GM18526 (cell line): ENCODE results near the gene F11R.

Source experiments
- POLR2A ChIP-seq: IDR thresholded peaks from 3 replicates; pipeline ENCODE4 v1.6.1; 2011; ENCODE audit not compliant: insufficient read length; ENCODE audit errors: extremely low read depth

The F11R gene

DNA sequence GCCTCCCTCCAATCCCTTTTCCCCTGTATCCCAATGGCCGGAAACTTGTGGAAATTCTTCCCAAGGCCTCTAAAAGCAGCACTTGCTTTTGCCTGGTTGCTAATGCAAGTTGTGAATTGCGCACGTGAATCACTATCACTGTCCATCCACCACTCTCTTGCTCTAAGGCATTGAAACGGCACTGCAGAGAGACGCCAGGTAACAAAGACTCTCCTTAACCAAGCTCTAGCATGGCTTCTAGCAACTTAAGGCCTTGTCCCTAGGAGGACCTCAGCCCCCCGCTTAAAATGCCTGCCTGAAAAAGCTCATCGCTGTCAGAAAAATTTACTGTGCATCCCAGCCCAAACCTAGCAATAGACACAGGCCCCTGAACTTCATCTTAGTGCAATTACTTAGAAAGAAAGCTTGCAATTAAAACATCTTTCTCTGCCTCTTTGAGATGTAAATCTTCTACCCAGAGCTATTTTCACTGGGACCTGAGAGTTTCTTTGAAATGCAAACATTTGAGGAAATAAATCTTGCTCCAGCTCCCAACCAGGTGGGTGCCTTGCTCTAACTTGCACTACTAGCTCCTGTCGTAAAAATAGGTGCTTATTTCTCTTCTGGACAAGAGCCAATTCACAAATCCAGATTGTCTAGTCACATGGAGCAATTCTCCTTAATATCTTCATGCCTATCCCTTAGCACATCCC, 33.4 kb downstream of the F11R start:
- no peak for TF ChIP-seq POLR2A

DNA sequence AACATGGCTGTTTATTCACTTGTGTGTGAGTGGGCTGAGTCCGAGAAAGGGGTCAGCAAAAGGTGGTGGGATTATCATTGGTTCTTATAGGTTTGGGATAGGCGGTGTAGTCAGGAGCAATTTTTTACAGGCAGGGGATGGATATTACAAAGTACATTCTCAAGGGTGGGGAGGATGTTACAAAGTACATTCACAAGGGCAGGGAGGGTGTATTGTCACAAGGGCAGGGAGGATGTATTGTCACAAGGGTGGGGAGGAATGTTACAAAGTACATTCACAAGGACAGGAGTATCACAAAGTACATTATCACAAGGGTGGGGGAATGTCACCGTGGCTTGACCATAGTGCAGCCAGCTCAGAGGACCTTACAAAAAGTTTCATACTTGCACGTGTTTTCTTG, 35.2 kb downstream of the F11R start:
- TF ChIP-seq POLR2A = no peak

DNA sequence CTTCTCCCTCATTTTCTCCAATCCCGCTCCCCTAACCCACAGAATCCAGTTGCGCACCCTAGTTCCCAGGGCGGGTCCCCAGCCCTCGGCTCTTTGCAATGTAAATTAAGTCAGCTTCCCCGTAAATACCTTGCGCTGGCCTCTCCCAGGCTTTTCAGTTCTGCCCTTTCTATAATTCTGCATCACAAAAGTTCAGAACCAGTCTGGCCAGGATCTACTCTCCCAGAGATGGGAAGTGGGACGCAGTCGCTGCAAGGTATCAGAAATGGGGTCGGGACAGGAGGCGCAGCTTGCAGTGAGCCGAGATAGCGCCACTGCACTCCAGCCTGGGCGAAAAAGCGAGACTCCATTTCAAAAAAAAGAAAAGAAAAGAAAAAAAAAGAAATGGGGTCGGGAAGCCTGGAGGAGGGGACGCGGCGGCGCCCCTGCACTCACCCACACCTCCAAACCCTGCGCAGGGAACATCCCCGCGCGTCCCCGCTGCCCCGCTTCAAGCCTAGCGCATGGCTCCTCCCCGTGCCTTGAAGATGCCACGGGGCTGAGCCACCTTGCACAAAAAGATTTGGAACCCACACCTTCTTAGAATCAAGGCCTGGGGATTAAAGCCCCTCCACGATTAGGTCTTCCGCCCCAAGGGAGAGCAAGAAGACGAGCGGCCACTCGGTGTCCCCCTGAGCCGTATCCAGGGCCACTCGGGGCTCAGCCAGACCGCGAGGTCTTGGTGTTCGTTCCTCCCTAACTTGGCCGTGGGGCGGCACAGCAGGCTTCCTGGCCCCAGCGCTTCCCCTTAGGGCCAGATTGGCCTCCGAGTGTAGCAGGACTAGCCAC, 39.2 kb downstream of the F11R start:
- TF ChIP-seq POLR2A = no peak

DNA sequence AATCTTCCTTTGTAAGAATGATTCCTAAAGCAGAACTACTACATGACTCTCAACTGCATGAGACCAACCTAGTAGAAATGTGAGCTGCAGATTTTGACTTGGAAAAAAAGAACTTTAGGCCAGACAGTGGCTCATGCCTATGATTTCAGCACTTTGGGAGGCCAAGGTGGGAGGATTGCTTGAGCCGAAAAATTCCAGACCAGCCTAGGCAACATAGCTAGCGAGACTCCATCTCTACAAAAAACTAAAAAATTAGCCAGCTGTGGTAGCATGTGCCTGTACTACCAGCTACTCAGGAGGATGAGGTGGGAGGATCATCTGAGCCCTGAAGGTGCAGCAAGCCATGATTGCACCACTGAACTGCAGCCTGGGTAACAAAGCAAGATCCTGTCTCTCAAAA, 41.7 kb downstream of the F11R start:
- TF ChIP-seq POLR2A = no peak

DNA sequence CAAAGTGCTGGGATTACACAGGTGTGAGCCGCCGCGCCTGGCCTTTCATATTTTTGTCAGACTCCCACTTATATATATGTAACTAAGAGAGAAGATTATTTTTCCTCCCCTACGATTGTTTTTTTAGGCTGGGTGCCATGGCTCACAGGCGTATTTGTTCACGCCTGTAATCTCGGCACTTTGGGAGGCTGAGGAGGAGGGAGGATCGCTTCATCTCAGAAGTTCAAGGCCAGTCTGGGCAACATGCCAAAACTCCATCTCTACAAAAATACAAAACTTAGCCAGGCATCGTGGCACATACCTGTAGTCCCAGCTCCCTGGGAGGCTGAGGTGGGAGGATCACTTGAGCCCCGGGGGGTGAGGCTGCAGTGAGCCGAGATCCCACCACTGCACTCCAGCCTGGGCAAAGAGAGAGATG, 42.4 kb downstream of the F11R start:
- no peak for TF ChIP-seq POLR2A

DNA sequence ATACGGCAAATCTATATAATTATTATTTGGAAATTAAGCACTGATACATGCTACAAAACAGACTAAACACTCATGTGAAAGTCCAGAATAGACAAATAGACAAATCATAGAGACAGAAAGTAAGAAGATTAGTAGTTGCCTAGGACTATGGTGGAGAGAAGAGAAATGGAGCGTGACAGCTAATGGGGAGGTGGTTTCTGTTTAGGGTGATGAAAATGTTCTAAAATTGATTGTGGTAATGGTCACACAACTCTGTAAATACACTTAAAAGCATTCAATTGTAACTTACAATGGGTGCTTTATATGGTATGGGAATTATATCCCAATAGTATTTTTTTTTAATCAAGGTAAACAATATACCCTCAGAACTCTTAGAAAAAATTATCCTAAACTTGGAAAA, 45.9 kb downstream of the F11R start:
- TF ChIP-seq POLR2A = no peak

DNA sequence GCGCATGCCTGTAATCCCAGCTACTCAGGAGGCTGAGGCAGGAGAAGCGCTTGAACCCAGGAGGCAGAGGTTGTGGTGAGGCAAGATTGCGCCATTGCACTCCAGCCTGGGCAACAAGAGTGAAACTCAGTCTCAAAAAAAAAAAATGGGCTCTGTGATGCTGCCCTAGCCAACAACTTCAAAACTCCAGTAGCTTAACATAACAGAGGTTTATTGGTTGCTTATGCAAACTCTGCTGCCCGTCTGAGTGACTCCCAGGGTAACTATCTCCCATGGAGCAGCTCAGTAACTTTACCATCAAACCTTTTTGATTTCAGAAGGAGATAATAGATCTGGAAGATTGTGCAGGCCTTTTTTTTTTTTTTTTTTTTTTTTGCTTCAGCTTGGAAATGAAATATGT, 47.5 kb downstream of the F11R start:
- TF ChIP-seq POLR2A = no peak

DNA sequence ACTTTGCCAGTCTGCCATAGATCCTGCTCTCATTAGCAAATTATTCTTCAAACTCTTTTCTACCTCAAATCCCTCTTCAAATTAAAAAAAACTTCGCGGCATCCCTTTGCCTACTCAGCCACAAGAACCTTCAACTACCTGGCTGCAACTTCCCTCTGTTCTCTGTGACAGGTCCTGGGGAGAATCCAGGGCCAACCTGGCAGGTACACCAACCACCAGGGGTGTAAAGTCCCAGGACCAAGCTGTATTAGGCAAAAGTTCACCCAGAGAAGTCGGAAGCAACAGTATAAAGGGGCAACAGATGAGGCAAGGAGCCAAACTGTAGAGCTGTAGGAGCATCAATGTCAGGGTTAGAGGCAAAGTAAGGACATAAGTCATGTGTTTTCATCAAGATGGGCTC, 48.0 kb downstream of the F11R start:
- TF ChIP-seq POLR2A = no peak

DNA sequence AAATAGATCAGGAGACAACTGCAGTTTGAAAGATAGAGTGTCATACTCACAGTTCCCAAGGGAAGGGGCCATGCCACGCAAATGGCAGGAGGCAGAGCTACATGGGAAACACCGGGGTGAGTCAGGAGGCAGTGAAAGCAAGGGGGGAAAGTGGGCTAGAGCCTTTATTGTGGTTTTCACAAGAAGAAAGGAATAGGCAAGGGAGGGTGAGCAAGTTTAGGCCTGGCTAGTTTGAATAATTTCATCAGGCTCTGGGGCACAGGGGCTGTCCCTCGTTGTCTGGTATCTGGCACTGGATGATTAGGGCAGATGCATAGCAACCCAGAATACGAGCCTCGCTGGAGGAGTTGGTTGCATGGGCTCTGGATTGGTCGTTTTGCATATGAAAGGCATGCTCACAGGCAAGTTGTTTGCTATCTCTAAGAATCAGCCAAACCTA, 49.3 kb downstream of the F11R start:
- TF ChIP-seq POLR2A = no peak

DNA sequence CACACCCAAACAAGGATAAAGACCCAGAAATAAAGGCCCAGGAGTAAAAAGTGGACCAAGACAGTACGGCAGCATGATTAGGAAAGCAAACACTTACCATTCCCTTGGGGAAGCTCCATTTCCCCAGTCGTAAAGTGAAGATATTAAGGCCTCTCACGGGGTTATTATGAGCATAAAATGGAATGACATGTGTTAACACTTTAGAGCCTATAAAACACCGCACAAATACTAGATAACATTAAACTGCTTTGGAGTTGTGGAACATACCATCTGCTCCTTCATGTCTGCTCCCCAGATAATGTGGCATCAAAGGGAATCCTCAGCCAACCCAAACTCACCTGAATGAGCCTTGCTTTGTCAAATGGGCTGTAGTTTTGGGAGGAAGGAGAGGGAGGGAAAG, 57.4 kb downstream of the F11R start:
- TF ChIP-seq POLR2A = no peak

DNA sequence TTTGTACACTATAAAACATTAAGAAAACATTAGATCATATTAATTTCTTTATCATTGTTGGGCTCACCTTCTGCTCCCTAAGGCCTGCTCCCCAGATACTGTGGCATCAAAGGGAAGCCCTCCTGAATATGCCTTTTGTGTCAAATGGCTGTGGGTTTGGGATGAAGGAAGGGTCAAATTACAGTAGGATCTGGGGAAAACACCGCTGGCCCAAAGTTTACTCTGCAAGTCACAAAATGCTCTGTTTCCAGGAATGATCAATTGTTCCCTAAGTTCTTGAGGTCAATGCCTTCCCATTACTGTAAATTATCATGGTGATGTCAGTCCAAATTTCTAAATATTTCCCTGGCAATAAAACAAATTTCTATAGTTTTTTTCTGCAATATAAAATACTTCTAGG, 59.5 kb downstream of the F11R start:
- no peak for TF ChIP-seq POLR2A

DNA sequence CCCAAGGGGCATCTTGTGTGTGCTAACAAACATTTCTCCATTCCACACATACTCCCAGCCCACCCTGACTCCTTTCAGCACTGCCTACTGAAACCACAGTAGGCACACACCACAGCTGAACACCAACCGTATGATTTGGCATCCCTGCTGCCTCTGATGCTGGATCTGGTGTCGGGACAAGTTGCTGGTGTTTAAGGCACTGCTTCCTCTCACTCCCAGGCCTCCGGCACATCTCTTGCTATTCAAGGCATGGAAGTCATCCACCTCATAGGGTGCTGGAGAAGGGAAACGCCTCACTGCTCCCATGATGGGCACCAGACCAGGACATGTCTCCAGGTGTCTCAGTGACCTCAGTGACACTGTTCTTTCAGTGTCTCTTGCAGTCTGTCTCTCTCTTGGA, 64.0 kb downstream of the F11R start:
- TF ChIP-seq POLR2A = no peak

DNA sequence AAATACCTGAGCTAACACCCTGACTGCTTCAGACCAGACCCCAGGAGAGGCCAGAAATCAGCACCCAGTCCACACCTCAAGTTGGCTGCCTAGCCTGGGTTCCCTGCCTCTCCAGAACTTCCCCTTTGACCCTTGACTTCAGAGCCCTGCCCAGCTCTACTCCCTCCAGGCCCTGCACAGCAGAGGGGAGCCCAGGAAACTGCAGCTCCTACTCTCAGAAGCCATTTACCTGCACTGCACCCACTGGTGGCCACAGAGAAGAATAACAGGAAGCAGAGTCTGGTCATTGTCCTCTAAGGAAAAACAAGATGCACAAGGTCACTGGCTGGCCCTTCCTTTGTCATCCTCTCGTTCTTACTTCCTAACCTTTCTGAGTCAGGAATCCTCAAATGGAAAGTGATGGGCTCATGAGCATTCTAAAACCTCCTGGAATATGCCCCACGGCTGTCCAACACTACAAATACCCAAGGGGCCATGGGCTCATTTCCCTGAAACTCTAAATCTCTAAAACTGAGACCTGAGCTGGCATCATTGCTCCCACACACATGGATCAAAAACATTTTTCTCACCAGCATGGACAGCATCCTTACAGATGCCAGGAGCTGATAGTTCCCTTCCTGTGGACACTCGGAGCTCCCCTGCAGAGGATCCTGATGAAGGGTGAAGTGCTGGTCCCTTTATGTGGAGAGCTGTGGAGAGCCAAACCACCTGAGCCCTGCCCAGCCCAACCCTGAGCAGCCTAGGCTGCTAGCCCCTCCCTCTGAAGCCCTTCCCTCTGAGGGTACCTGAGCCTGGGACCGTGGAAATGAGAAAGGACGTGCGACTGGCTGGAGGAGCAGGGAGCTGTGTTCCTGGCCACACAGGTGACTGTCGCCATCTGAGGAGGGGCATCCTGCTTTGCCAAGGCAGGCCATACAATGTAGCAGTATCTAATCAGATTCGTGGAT, 66.5 kb downstream of the F11R start, which contains the start of gene ITLN2:
Gene ITLN2, minus strand, starts transcription at position 652 of the 947 bp plus-strand sequence. Its CDS starts 68 bp downstream, at position 584.
- no peak for TF ChIP-seq POLR2A

DNA sequence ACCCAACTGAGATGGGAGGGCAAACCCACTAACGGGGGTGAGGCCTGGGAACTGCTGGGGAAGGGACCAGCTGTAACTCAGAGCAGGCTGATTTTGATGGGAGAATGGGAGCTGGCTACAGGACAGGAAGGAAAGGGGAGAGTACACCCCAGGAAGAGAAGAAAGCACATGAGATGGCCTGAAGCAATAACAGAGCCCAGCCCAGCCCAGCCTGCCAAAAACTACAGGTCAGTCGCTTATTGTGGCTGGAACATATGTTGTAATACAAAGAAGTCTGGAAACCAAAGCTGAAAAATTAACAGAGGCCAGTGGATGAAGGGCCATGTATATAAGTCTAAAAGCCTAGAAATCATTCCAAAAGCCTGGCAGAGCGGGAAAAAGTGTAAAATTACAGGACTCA, 67.9 kb downstream of the F11R start:
- TF ChIP-seq POLR2A = no peak

DNA sequence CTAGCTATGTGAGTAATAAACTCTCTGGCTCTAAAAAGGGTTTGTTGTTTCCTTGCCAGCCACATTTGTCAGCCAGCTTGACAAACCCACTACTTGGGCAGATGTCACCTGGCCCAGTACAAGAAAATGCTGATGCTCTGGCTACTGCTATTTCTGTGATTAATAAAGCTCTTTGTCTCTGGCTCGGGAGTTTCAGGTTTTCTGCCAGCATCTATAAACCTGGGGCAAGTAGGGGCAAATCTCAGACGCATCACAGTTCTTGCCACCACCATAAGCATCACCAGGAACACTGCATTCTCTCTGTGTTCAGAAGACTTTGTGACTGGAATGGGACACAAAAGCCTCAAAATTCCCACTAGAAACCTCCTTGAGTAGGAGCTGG, 68.8 kb downstream of the F11R start:
- TF ChIP-seq POLR2A = no peak

DNA sequence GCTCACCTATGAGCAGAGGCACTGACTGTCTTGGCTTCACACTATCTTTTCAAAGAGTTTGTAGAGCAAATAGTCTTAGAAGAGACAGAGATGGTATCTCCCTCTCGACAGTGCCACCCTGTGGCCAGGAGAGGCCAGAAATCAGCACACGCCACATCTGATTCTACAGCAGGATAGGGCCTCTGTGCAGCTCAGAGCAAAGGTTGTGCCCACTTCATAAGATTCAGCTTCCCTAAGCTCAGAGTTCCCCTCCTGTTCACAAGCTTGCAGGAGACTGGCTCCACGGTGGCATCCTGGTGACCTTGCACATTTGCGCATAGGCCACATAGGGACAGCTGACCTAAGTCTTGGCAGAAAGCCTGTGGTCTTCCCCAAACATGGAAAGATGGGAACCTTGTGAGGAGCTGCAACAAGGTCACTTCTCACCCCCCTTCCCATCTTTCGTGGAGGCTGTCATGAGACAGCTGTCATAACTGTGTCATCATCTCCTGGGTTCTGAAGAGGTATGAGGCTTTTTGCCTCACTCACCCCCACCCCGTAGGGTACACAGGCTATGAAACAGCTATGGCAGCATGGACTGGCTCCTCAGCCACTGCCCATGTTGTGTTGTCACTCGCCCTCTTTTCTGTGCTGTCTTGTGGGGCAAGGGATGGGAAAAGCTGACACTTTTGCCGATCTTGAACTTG, 69.4 kb downstream of the F11R start:
- no peak for TF ChIP-seq POLR2A
